ENCODE measurements around the gene BAZ1B.
"Not testable (repeated sequence)": the region's sequence is repeated elsewhere in the genome, so short reads cannot be mapped to it uniquely, and the experiment has no call there.

Gene BAZ1B

GRCh38 chr7:73442903-73443500 is 79.1 kb downstream of the BAZ1B start:
- DNase-seq = no peak

GRCh38 chr7:73442222-73442902 is 79.7 kb downstream of the BAZ1B start:
- DNase-seq = no peak

GRCh38 chr7:73439410-73439704 is 82.7 kb downstream of the BAZ1B start:
- no peak for DNase-seq

- no peak for DNase-seq
Measured at GRCh38 chr7:73438547-73439409, 83.3 kb downstream of the BAZ1B start.

GRCh38 chr7:73437621-73438416 is 84.3 kb downstream of the BAZ1B start:
- no peak for DNase-seq

DNA sequence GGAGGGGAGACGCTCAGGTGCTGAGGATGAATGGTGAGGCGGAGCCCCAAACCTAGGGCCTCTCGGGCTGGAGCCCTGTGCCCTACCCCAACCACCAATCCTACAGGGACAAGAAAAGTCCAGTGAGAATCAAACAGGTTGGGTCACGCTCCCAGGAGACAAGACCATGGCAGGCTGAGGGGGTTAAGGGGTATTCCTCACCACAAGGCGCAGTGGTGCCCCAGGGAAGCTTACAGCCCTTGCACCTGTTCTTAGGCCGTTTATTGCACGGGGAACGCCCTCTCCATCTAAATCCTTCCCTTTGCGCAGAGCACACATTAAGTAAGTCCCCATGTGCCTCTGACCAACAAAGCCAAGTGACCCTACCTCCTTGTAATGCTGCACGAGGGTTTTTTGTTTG is 85.0 kb downstream of the BAZ1B start:
- DNase-seq = no peak

DNA sequence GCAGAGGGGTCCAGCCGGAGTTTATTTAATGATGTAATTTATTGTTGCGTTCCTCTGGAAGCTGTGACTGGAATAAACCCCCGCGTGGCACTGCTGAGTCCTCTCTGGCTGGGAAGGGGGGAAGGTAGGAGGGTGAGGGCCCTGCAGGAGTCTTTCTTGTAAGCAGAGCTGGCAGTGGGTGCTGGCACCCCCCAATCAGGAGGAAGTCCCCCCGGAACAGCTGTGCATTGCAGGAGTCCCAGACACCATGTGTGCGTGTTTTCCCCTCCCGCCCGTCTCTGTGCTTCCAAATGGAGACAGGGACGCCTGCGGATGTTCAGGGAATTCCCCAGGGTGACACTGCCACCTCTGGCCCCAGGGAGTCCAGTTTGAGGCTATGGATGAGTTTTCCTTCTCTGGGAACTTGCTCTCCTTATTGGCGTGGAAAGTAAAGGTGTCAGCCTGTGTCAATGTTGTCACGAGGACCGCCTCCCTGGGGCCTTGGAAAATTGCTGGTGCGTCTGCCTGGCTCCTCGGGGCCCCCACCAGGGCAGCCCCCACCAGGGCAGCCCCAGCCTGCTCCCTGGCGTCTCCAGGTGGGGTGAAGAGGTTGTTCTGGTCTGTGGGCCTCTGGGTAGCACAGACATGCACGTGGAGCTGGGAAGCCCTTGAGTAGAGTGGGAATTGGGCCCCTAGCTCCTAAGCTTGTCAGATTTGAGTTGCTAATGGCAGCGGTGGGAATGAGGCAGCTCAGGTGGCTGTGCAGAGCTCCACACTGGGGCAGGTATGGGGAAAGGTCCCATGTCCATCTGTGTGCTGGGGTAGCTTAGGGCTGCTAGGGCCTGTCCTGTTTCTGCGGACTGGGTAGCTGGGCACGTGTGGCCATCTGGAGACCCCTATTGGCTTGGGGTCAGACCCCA is 85.8 kb downstream of the BAZ1B start:
- no peak for DNase-seq

DNA sequence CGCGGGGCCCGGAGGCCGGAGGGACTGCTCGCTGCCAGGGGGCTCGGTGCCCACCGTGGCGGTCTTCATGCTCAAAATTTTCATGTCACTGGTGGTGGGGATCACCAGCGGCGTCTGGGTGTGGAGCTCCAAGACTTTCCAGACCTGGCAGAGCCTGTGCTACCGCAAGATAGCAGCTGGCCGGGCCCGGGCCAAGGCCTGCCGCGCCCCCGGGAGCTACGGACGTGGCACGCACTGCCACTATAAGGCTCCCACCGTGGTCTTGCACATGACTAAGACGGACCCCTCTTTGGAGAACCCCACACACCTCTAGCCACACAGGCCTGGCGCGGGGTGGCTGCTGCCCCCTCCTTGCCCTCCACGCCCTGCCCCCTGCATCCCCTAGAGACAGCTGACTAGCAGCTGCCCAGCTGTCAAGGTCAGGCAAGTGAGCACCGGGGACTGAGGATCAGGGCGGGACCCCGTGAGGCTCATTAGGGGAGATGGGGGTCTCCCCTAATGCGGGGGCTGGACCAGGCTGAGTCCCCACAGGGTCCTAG is 86.6 kb downstream of the BAZ1B start:
- no peak for DNase-seq

DNA sequence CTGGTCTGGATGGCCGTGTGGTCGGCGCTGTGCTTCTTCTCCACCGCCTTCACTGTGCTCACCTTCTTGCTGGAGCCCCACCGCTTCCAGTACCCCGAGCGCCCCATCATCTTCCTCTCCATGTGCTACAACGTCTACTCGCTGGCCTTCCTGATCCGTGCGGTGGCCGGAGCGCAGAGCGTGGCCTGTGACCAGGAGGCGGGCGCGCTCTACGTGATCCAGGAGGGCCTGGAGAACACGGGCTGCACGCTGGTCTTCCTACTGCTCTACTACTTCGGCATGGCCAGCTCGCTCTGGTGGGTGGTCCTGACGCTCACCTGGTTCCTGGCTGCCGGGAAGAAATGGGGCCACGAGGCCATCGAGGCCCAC is 87.4 kb downstream of the BAZ1B start:
- DNase-seq = no peak

DNA sequence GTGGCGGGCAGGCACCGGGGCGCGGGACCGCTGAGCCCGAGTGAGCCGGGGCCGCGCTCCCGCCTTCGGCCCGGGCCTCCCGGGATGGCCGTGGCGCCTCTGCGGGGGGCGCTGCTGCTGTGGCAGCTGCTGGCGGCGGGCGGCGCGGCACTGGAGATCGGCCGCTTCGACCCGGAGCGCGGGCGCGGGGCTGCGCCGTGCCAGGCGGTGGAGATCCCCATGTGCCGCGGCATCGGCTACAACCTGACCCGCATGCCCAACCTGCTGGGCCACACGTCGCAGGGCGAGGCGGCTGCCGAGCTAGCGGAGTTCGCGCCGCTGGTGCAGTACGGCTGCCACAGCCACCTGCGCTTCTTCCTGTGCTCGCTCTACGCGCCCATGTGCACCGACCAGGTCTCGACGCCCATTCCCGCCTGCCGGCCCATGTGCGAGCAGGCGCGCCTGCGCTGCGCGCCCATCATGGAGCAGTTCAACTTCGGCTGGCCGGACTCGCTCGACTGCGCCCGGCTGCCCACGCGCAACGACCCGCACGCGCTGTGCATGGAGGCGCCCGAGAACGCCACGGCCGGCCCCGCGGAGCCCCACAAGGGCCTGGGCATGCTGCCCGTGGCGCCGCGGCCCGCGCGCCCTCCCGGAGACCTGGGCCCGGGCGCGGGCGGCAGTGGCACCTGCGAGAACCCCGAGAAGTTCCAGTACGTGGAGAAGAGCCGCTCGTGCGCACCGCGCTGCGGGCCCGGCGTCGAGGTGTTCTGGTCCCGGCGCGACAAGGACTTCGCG is 88.0 kb downstream of the BAZ1B start:
- DNase-seq = no peak

- no peak for DNase-seq
Measured at GRCh38 chr7:73432676-73433075, 89.4 kb downstream of the BAZ1B start.

DNA sequence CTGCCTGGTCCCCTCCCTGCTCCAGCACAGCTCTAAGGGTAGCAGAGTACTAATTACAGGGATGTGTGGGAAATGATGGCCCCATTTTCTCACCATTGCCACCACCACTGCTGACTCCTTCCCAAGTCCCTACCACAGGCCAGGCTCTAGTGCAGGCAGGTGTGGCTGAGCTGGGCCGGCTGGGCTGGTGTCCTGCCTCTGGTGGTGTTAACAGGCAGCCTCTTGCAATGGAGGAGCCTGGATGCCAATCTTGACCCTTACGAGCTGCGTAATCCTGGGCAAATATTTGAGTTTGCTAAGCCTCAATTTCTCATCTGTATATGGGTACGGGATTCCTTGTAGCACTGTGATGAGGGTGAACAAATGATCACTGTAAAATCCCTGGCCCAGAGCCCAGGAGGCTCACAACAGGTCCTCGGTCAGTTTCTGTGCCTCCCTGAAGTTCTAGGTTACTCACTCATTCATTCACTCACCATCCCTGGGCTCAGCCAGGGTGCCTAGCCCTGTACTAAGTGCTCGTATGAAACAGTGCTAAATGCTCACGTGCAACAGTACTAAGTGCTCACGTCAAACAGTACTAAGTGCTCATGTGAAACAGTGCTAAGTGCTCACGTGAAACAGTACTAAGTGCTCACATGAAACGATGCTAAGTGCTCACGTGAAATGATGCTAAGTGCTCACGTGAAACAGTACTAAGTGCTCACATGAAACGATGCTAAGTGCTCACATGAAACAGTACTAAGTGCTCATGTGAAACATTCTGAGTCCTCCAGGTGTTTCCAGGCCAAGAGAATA is 90.9 kb downstream of the BAZ1B start:
- DNase-seq = no peak

DNA sequence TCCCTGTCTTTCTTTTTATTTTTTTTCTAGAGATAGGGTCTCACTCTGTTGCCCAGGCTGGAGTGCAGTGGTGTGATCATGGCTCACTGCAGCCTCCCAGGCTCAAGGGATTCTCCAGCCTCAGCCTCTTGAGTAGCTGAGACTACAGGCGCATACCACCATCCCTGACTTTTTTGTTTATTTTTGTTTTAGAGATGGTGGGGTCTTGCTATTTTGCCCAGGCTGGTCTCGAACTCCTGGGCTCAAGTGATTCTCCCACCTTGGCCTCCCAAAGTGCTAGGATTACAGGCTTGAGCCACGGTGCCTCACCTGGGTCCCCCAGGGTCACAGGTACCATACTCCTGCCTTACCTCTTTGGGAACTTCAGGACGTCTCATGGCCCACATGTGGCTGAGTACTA is 91.6 kb downstream of the BAZ1B start:
- not testable (repeated sequence) for DNase-seq

DNA sequence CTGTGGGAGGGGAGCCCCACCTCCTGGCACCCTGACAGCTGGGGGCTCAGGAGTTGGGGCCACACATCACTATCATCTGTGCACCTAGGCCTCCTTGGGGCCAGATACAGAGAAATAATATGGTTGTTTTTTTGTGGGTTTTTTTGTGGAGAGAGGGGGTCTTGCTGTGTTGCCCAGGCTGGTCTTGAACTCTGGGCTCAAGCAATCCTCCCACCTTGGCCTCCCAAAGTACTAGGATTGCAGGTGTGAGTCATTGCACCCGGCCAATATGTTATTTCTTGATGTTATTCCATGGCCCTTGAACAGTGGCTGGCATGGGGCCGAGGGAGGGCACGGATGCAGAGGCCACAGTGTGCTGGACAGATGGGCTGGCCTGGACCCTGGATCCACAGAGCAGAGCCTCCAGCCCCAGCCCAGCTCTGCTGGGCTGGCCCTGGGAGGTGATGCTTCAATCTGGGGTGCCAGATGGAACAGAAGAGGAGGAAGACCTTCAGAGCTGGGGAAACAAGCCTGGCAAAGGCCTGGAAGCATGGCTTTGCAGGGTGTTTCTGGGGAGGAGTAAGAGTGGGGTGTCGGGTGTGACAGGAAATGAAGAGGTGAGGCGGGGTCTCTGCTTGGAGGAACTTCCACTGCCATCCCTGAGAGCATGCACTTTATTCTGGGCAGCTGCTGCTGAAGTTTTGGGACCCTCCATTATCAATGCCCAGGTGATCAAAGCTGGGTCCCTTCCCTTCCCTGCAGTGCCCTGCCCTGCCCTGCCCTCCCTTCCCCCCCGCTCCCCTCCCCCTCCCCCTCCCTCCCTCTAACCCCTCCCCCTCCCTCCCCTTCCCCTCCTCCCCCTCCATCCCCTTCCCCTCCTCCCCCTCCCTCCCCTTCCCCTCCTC is 92.2 kb downstream of the BAZ1B start:
- DNase-seq = no peak

DNA sequence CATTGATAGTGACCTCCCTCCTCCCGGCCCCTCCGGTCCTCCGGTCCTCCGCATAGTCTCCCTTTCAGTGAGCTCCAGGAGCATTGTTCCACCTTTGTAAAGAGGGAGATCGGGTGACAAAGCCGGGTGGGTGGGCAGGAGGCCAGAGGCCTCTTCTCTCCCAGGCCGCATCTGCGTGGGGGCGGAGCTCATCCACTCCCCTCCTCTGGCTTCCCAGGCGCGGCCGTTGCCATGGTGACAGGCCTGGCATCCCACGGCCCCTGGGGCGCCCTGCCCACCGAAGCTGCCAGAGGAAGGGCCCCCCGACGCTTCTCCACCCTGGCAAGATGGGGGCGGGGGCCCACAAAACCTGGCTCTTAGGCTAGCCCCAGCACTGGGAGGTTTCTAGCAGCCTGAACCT is 92.9 kb downstream of the BAZ1B start:
- DNase-seq = peak; percentile 83

DNA sequence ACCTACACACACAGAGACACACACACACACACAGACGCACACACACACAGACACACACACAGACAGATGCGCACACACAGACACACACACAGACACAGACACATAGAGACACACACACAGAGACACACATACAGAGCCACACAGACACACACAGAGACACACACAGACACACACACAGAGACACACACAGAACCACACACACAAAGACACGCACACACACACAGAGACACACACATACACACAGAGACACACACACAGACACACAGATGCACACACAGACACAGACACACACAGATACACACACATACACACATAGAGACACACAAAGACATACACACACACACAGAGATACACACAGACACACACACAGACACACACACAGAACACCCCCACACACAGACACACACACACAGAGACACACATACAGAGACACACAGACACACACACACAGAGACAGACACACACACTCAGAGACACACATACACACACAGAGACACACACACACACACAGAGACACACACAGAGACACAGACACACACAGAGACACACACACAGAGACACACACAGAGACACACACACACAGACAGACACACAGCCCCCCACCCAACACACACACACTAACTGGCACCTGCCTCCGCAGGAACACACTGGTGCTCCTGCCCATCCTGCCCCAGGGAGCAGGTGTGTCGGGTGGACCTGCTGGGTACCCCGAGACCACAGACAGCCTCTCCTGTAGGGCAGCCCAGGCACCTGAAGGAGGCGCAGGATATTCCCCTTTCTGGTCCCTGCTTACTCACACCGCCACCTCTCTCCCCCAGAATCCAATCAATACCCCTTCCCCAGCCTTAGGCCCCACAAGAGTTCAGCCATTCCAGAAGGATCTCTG is 93.9 kb downstream of the BAZ1B start:
- DNase-seq = no peak

DNA sequence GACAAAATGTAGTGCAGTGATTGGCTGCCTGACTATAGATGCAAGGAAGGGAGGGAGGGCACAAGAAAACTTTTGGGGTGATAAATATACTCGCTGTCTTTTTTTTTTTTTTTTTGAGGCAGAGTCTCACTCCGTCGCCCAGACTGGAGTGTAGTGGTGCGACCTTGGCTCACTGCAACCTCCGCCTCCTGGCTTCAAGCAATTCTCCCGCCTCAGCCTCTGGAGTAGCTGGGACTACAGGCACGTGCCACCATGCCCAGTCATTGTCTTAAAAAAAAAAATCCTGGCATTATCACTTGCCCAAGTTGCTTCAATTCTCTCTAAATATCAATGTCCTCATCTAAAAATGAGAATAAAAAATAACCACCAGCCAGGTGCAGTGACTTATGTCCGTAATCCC is 96.1 kb downstream of the BAZ1B start:
- no peak for DNase-seq

DNA sequence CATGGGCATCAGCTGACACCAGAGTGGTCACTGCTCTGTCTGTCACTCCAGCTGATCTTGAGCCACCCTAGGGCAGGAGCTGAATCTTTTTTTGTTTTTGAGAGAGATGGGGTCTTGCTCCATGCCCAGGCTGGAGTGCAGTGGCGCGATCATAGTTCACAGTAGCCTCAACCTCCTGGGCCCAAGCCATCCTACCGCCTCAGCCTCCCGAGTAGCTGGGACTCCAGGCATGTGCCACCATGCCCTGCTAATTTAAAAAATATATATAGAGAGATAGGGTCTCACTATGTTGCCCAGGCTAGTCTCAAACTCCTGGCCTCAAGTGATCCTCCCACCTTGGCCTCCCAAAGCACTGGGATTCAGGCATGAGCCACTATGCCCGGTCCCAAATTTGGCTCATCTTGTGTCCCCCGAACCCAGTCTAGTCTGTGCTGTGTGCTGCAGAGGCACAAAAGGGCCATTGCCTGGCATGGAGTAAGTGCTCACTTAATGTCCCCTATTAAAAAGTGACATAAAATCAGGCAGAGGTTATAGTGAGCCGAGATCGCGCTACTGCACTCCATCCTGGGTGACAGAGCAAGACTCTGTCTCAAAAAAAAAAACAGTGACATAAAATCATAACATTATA is 96.6 kb downstream of the BAZ1B start:
- DNase-seq = no peak
